GM23338 (cell line): Measurements from ENCODE around the gene CABP2. TPM values are rescaled to one million over a fixed set of nuclear protein-coding genes. Genes with fewer than 3 reads are reported as not detected.

ENCODE experiments used
- EZH2 ChIP-seq: fragments of 200-600 bp; sonication (generic); IDR thresholded peaks from one replicate; pipeline ENCODE4 v1.8.0; 2017; ENCODE audit warnings: antibody characterized with exemption, mild to moderate bottlenecking, low read depth; ENCODE audit not compliant: unreplicated experiment
- JUNB ChIP-seq: IDR thresholded peaks from one replicate; pipeline ENCODE4 v1.6.1; 2016; ENCODE audit warnings: antibody characterized with exemption; ENCODE audit not compliant: unreplicated experiment
- POLR2AphosphoS5 ChIP-seq: IDR thresholded peaks from 2 replicates; pipeline ENCODE4 v1.6.1; 2016; ENCODE audit warnings: antibody characterized with exemption, low read depth
- STAT1 ChIP-seq: IDR thresholded peaks from one replicate; pipeline ENCODE4 v1.6.1; 2016; ENCODE audit warnings: antibody characterized with exemption; ENCODE audit not compliant: unreplicated experiment
- microRNA-seq: library from miRNA; unstranded; fragments of <30 nt; microRNA quantifications from one replicate; pipeline ENCODE4, GENCODE V29; 2017
- polyA plus RNA-seq: library from polyadenylated mRNA; unstranded; fragments of >200 nt; fragmentation: Nextera tagmentation; extraction: Ambion mirVana; gene quantifications from 2 replicates; pipeline ENCODE4 v1.2.1, GENCODE V29; 2016
- small RNA-seq: library from RNA; depleted of rRNA; stranded (forward); fragments of <200 nt; gene quantifications from one replicate; pipeline ENCODE3, GENCODE V24; 2014; ENCODE audit warnings: low replicate concordance
- total RNA-seq: library from RNA; depleted of rRNA; stranded (reverse); fragments of >200 nt; shearing (Covaris generic); gene quantifications from 2 replicates; pipeline ENCODE4 v1.2.3, GENCODE V29; 2014; rRNA removed
- TF ChIP-seq, protein P1 (sequence below): IDR thresholded peaks from one replicate; pipeline ENCODE4 v1.6.1; 2018; ENCODE audit warnings: antibody characterized with exemption; ENCODE audit not compliant: unreplicated experiment

CABP2 gene
- total and polyA plus RNA-seq, 2 experiments from 2014 or later = not detected

DNA sequence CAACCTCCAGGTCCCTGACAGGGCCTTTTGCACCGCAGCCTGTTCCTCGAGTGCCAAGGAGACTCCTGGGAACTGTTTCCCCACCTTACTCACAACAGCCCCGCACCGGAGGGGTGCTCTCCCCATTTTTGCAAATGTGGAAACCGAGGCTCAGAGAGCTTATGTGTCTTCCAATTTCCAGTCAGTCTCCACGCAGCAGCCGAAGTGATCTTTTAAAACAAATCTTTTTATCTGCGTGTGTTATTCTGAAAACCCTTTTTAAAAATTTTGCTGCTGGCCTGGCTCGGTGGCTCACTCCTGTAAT, 53.8 kb downstream of the CABP2 start (continued):
- TF ChIP-seq, protein P1, sequence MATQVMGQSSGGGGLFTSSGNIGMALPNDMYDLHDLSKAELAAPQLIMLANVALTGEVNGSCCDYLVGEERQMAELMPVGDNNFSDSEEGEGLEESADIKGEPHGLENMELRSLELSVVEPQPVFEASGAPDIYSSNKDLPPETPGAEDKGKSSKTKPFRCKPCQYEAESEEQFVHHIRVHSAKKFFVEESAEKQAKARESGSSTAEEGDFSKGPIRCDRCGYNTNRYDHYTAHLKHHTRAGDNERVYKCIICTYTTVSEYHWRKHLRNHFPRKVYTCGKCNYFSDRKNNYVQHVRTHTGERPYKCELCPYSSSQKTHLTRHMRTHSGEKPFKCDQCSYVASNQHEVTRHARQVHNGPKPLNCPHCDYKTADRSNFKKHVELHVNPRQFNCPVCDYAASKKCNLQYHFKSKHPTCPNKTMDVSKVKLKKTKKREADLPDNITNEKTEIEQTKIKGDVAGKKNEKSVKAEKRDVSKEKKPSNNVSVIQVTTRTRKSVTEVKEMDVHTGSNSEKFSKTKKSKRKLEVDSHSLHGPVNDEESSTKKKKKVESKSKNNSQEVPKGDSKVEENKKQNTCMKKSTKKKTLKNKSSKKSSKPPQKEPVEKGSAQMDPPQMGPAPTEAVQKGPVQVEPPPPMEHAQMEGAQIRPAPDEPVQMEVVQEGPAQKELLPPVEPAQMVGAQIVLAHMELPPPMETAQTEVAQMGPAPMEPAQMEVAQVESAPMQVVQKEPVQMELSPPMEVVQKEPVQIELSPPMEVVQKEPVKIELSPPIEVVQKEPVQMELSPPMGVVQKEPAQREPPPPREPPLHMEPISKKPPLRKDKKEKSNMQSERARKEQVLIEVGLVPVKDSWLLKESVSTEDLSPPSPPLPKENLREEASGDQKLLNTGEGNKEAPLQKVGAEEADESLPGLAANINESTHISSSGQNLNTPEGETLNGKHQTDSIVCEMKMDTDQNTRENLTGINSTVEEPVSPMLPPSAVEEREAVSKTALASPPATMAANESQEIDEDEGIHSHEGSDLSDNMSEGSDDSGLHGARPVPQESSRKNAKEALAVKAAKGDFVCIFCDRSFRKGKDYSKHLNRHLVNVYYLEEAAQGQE = no peak
- TF ChIP-seq EZH2 (no peak), JUNB (no peak), STAT1 (no peak), POLR2AphosphoS5 (no peak)

Small RNA genes lying within 50 kb of the gene (microRNA-seq; reads per million reads assigned to microRNA genes)
- not detected for gene MIR6752

Small RNA genes lying within 50 kb of the gene (small RNA-seq; reads per million reads assigned to genes)
- gene MIR6752 = not detected

Other genes starting within 250 kb of the CABP2 start
- gene ANKRD13D, start 234.1 kb downstream of the CABP2 start, total RNA-seq = 15.7 and 30.8 TPM in 2 replicates
- gene ANKRD13D, start 234.1 kb downstream of the CABP2 start, polyA plus RNA-seq = 19.5 and 20.3 TPM in 2 replicates
- gene SSH3, start 219.9 kb downstream of the CABP2 start, total RNA-seq = 40.0 and 45.8 TPM in 2 replicates
- 17.8 and 25.1 TPM in 2 replicates for gene SSH3, start 219.9 kb downstream of the CABP2 start, polyA plus RNA-seq
- 15.9 and 23.0 TPM in 2 replicates for gene POLD4, start 169.9 kb downstream of the CABP2 start, total RNA-seq
- 16.2 and 18.8 TPM in 2 replicates for gene POLD4, start 169.9 kb downstream of the CABP2 start, polyA plus RNA-seq
- gene CLCF1, start 149.8 kb downstream of the CABP2 start, total RNA-seq = 0.19 TPM in 1 of 2 replicates, not detected in the other
- 0.17 and 0.32 TPM in 2 replicates for gene CLCF1, start 149.8 kb downstream of the CABP2 start, polyA plus RNA-seq
- gene RAD9A, start 131.5 kb downstream of the CABP2 start, total RNA-seq = 13.9 and 16.5 TPM in 2 replicates
- 17.0 and 18.9 TPM in 2 replicates for gene RAD9A, start 131.5 kb downstream of the CABP2 start, polyA plus RNA-seq
- gene PPP1CA, start 121.6 kb downstream of the CABP2 start, total RNA-seq = 227 and 237 TPM in 2 replicates
- gene PPP1CA, start 121.6 kb downstream of the CABP2 start, polyA plus RNA-seq = 217 TPM in 2 replicates
- 0.31 and 0.35 TPM in 2 replicates for gene TBC1D10C, start 119.4 kb downstream of the CABP2 start, total RNA-seq
- 0.17 and 0.31 TPM in 2 replicates for gene TBC1D10C, start 119.4 kb downstream of the CABP2 start, polyA plus RNA-seq
- gene CARNS1, start 107.8 kb downstream of the CABP2 start, total RNA-seq = 0.27 and 0.76 TPM in 2 replicates
- gene CARNS1, start 107.8 kb downstream of the CABP2 start, polyA plus RNA-seq = 0.52 and 0.63 TPM in 2 replicates
- 41.3 and 48.2 TPM in 2 replicates for gene RPS6KB2, start 95.0 kb downstream of the CABP2 start, total RNA-seq
- gene RPS6KB2, start 95.0 kb downstream of the CABP2 start, polyA plus RNA-seq = 27.7 and 29.5 TPM in 2 replicates
- gene PTPRCAP, start 85.8 kb downstream of the CABP2 start, total RNA-seq = 0.85 and 3.5 TPM in 2 replicates
- 2.7 and 3.3 TPM in 2 replicates for gene PTPRCAP, start 85.8 kb downstream of the CABP2 start, polyA plus RNA-seq
- gene CORO1B, start 80.0 kb downstream of the CABP2 start, total RNA-seq = 77.5 and 91.1 TPM in 2 replicates
- gene CORO1B, start 80.0 kb downstream of the CABP2 start, polyA plus RNA-seq = 61.5 and 69.5 TPM in 2 replicates
- gene GPR152, start 70.7 kb downstream of the CABP2 start, total RNA-seq = not detected in 2 replicates
- not detected in 2 replicates for gene GPR152, start 70.7 kb downstream of the CABP2 start, polyA plus RNA-seq
- 0.28 TPM in 1 of 2 replicates, not detected in the other for gene CABP4, start 68.1 kb downstream of the CABP2 start, total RNA-seq
- gene CABP4, start 68.1 kb downstream of the CABP2 start, polyA plus RNA-seq = not detected in 2 replicates
- 61.4 and 101 TPM in 2 replicates for gene TMEM134, start 54.2 kb downstream of the CABP2 start, total RNA-seq
- 64.7 and 69.2 TPM in 2 replicates for gene TMEM134, start 54.2 kb downstream of the CABP2 start, polyA plus RNA-seq
- gene AIP, start 40.4 kb downstream of the CABP2 start, total RNA-seq = 22.1 and 29.1 TPM in 2 replicates
- gene AIP, start 40.4 kb downstream of the CABP2 start, polyA plus RNA-seq = 32.1 and 33.3 TPM in 2 replicates
- gene PITPNM1, start 18.1 kb downstream of the CABP2 start, total RNA-seq = 46.8 and 57.1 TPM in 2 replicates
- gene PITPNM1, start 18.1 kb downstream of the CABP2 start, polyA plus RNA-seq = 8.7 and 9.1 TPM in 2 replicates
- gene CDK2AP2, start 15.3 kb downstream of the CABP2 start, total RNA-seq = 39.8 and 48.6 TPM in 2 replicates
- 120 and 128 TPM in 2 replicates for gene CDK2AP2, start 15.3 kb downstream of the CABP2 start, polyA plus RNA-seq
- gene GSTP1, start 60.4 kb upstream of the CABP2 start, total RNA-seq = 1,021 and 1,776 TPM in 2 replicates
- 1,881 and 1,914 TPM in 2 replicates for gene GSTP1, start 60.4 kb upstream of the CABP2 start, polyA plus RNA-seq
- 202 and 241 TPM in 2 replicates for gene NDUFV1, start 83.5 kb upstream of the CABP2 start, total RNA-seq
- gene NDUFV1, start 83.5 kb upstream of the CABP2 start, polyA plus RNA-seq = 98.6 and 104 TPM in 2 replicates
- 5.0 and 6.6 TPM in 2 replicates for gene NUDT8, start 106.5 kb upstream of the CABP2 start, total RNA-seq
- 15.1 and 16.4 TPM in 2 replicates for gene NUDT8, start 106.5 kb upstream of the CABP2 start, polyA plus RNA-seq
- 0.10 TPM in 1 of 2 replicates, not detected in the other for gene TBX10, start 116.3 kb upstream of the CABP2 start, total RNA-seq
- gene TBX10, start 116.3 kb upstream of the CABP2 start, polyA plus RNA-seq = not detected in 2 replicates
- gene ACY3, start 127.3 kb upstream of the CABP2 start, total RNA-seq = 0.31 and 0.87 TPM in 2 replicates
- not detected in 2 replicates for gene ACY3, start 127.3 kb upstream of the CABP2 start, polyA plus RNA-seq
- not detected in 2 replicates for gene ALDH3B2, start 151.2 kb upstream of the CABP2 start, total RNA-seq
- not detected in 2 replicates for gene ALDH3B2, start 151.2 kb upstream of the CABP2 start, polyA plus RNA-seq